ENCODE data around the gene RHOD.

DNA sequence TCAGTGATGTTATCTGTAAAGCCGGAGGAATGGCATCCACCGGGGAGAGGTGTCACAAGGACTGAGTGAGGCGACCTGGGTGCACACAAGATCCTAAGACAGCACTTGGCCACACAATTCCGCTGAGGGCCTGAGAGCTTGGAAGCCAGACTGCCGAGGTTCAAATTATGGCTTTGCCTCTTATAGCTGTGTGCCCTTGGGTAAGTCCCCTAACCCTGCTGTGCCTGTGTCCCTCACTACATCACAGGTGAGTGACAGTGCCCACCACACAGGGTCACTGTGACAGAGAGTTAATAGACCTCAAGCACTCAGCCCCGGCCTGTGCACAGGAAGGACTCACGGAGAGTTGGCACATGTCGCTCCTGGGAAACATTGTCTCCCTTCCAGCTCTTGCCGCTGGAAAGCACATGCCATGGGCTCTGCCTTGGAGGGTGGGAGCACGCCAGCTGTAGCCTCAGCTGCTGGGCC is 592 bp downstream of the RHOD start:
- no peak for TF ChIP-seq EZH2 (IDR thresholded peaks at IDR 0.05; ENCODE audit: low read length, unreplicated experiment)
- TF ChIP-seq, protein P1, sequence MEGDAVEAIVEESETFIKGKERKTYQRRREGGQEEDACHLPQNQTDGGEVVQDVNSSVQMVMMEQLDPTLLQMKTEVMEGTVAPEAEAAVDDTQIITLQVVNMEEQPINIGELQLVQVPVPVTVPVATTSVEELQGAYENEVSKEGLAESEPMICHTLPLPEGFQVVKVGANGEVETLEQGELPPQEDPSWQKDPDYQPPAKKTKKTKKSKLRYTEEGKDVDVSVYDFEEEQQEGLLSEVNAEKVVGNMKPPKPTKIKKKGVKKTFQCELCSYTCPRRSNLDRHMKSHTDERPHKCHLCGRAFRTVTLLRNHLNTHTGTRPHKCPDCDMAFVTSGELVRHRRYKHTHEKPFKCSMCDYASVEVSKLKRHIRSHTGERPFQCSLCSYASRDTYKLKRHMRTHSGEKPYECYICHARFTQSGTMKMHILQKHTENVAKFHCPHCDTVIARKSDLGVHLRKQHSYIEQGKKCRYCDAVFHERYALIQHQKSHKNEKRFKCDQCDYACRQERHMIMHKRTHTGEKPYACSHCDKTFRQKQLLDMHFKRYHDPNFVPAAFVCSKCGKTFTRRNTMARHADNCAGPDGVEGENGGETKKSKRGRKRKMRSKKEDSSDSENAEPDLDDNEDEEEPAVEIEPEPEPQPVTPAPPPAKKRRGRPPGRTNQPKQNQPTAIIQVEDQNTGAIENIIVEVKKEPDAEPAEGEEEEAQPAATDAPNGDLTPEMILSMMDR (conservative IDR thresholded peaks at IDR 0.05; ENCODE audit: low read depth, low read length): no peak
